DMS79 treated with DMSO at 0.1 percent for 48 hours (cell line): ENCODE data around the gene TSSC4.
"Not testable (repeated sequence)": the region's sequence is repeated elsewhere in the genome, so short reads cannot be mapped to it uniquely, and the experiment has no call there.

Experiments used
- DNase-seq: peaks from one replicate; lab custom pipeline; 2025; lab: John Stamatoyannopoulos, UW

The TSSC4 gene

DNA sequence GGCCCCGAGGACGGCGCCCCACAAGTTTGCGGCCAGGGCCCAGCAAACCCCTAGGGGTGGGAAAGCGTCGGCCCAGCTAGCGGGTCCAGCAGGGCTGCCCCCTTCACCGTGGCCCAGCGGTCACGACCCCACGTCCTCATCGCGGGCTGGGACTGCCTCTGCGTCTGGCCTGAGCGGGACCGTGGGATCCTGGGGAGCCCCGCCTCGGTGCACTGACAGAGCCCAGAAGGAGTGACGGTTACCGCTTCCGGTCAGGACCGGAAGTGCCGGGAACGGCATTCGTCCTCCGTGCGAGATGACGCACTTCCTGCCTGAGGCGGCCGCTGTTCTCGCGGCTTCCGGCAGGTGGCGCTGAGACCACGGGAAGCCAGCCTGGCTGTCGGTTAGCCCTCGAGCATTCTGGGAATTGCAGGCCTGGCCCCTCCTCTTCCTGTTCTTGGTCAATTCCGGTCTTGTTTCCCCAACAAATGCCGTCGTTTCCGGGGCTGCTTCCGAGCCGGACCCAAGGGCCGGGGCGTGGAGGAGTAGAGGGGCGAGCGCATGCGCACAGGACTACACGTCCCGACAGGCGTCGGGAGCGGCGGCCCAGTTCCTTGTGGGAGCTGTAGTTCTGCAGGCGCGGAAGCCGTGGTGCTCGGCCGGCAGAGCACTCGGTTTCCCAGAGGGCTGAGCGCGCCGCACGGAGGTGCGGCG is at the start of gene TSSC4:
Gene TSSC4, plus strand, starts transcription at position 682 of the 693 bp plus-strand sequence. CDS start 1,884 bp downstream, outside the sequence.
- peak; percentile 89 for DNase-seq

DNA sequence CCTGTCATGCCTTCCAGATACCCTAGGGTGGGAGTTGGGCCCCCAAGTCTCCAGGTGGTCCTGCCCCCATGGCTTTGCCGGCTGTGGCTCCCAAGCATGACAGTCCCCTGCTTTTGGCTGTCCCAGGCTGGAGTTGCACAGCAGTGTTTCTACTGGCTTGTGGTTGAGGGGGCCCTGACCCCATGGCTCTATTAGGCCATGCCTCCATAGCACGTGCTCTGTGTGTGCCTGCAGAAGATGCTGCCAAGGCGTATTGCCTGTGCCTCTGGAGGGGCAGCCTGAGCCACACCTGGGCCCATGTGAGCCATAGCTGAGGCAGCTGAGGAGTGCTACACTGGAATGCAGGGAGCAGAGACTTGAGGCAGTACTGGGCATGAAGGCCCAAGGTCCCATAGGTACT is 48.8 kb upstream of the TSSC4 start:
- DNase-seq = no peak

DNA sequence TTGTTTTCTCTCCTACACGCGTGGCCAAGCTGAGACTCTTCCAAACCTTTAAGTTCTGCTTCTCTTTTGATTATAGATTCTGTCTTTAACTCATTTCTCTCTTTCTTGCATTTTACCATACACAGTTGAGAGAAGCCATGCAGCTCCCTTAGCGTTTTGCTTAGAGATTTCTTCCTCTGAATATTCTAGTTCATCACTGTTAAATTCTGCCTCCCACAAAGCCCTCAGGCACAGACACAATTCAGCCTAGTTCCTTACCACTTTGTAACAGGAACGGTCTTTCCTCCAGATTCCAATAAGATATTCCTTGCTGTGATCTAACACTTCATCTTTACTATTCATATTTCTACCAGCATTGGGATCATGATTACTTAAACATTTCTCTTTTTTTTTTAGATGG is 48.1 kb upstream of the TSSC4 start:
- no peak for DNase-seq

DNA sequence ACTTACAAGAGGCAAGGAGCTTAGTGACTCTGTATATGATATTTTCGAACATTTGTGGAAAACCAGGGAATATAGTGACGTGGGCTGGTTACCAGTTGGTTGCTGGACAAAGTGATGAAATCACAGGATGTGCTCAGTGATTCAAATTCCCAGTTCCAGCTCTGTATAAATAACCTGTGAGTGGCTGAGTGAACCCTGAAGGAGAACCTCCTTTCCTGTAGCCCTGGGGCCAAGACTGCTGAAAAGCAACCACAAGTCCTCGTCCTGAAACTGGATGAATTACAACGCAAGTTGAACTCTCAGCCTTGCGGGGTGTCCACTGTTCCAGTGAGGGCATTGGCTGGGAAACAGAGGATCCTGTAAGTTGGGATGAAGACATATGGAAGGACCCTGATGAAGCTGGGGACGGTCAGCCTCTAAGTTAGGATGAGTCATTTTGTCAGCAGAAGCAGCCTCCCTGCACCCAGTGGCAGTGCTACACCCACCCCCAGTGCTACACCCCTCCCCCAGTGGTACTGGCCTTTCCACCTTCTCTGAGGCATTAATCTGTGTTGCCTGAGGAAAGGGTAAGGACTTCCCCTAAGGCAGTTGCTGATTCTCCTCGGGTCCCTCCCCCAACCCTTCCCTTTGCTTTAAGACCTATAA is 45.4 kb upstream of the TSSC4 start:
- DNase-seq = no peak

DNA sequence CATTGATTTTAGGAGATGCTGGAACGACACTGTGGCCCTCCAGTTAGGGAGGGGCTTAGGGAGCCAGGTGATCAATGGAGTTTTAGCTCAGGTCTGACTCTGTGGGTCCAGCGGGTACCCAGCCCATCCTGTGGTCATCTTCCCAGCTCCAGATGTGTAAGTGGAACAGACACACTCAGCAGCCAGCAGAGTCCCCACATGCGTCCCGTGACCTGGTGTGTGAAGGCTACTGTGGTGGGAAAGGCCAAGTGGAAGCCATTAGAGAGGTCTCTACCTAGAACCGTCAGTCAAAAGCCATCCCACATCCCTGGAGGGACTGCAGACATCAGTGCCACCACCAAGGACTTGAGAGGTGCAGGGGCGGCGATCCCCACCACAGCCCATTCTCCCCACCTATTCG is 43.3 kb upstream of the TSSC4 start:
- no peak for DNase-seq

DNA sequence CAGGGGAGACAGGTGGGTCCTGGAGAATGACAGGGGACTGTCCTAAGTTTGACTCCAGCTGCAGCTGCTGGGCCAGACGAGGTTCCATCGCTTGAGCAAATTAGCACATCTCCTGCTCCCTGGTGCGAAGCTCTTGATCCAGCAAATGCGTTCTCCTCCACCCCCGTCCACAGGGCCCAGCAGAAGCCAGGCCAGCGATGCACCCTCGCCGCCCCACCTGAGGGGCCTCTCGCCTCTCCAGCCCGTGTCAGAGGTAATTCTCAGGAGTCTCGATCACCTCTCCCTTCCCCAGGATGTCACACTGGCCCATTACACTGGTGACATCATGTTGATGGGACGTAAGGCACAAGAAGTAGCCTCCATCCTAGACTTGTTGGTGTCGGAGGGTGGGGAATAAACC is 42.9 kb upstream of the TSSC4 start:
- DNase-seq = not testable (repeated sequence)

DNA sequence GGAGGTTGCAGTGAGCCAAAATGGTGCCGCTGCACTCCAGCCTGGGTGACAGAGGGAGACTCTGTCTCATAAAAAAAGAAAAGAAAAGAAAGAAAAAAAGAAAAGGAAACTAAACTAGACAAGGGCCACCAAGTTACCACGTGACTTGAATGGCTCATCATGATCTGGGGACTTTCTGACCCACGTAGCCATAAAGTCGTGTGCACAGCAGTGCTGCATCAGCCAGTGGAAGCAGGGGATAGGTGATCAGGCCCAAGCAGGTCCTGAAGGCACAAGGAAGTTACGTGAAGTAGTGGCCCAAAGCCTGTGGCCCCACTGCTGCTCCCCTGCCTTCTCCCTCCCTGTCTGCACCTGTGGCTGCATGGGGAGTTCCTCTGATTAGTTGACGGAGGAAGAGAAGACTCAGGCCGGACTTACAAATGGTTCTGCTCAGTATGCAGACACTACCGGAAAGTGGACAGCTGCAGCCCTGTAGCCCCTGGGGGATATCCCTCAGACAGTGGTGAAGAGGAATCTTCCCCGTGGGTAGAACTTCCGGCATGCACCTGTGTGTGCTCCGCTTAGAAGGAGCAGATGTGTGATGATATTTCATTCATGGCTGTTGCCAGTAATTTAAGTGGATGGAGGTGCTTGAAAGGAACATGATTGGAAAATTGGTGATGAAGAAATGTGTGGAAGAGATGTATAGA is 41.7 kb upstream of the TSSC4 start:
- DNase-seq = no peak

DNA sequence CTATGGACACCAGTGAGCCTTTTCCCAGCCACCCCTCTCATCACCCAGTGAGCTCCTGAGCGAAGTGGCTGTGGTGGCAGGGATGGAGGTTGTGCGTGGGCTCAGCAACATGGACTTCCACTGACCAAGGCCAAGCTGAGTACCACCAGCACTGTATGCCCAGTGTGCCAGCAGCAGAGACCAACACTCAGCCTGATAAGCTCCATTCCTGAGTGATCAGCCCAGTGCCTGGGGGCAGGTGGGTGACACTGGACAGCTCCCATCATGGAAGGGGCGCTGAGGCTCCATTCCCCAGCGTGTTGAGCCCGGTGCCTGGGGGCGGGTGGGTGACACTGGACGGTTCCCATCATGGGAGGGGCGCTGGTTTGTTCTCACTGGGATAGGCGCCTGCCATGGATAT is 41.0 kb upstream of the TSSC4 start:
- DNase-seq = no peak

DNA sequence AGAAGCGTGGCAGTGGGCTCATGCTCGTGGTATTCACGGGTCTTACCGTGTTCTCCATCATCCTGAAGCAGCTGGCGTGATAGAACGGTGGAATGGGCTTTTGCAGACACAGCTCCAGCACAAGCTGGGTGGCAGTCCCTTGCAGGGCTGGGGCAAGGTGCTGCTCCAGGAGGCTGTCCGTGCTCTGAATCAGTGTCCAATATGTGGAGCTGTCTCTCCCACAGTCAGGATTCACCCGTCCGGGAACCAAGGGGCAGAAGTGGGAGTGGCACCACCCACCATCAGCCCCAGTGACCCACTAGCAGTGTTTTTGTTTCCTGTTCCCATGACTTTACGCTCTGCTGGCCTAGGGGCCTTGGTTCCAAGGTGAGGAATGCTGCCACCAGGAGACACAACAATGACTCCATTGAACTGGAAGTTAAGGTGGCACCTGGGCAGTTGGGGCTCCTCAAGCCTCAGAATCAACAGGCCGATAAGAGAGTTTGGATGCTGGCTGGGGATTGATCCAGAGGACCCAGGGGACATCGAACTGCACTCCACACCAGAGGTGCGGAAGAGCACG is 40.4 kb upstream of the TSSC4 start:
- no peak for DNase-seq

DNA sequence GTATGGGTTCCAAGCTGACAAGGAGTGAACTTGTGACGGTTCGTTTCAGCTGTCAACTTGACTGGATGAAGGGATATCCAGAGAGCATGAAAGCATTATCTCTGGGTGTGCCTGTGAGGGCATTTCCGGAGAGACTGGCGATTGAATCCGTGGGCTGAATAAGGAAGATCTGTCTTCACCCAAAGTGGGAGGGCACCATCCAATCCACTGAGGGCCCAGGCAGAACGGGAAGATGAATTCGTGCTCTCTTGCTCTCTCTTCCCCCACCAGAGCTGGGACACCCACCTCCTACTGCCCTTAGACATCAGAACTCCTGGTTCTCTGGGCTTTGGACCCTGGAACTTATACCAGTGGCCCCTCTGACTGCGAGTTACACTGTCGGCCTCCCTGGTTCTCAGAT is 39.0 kb upstream of the TSSC4 start:
- no peak for DNase-seq

DNA sequence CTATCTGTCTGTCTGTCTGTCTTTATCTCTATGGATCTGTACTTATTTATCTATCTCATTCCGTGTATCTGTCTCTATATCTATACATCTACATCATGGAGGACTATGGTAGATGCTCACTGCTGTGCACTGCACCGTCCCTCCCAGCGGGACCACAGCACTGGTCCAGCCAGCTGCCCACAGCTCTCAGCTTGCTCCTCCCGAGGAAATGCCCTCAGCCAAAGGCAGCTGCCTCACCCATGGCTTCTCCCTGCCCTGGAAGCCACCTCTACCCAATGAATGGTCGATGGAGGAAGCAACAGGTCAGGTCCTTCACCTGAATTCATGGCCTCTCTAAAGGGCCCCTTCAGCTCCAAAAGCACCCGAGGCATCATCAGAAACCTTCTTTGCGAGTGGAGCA is 38.1 kb upstream of the TSSC4 start:
- no peak for DNase-seq

DNA sequence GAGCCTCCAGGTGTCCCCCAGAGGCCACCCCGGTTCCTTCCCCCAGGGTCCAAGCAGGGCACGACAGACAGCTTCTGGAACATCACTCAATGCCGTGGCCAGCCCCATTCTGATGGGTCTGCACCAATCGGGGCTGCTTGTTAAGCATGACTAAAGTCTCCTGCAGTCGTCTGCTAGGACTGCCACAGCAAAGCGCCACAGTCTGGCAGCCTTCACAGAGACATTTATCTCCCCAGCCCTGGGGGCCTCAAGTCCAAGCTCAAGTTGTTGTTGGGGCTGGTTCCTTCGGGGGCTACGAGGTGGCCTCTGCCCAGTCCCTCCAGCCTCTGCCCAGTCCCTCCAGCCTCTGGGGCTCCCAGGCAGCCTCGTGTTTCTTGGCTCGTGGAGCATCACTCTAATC is 37.4 kb upstream of the TSSC4 start:
- DNase-seq = no peak

DNA sequence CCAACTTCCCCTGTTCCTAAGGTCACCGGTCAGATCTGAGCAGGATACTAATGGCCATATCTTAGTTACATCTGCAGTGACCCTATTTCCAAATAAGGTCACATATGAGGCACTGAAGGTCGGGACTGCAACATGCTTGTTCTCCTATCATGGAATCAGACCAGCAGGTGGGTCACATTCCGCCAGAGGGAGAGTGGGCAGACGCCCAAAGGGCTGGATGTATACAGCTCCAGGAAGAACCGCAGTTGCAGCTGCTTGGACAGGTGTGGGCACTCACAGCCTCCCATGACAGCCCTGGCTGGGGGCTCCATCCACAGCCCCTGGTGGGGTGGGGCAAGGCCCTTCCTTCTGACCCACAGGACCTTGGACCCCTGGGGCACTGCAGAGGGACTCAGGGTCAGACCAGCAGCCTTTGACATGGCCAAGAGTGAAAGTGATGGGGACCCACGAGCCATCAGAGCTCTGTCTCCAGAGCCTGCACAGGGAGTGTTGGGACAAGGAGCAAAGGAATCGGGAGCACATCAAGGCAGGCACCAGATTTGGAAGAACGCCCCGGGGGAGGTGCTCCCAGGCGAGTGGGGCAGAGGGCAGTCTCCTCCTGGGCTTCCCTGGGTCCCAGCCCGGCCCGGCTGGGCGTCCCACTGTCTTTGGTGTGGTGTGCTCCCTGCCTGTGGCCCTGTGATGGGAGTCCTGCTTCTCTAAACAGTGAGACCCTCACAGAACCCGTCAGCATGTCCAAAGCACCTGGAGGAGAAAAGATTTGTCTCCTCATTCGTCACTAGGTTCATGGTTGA is 36.8 kb upstream of the TSSC4 start:
- no peak for DNase-seq

DNA sequence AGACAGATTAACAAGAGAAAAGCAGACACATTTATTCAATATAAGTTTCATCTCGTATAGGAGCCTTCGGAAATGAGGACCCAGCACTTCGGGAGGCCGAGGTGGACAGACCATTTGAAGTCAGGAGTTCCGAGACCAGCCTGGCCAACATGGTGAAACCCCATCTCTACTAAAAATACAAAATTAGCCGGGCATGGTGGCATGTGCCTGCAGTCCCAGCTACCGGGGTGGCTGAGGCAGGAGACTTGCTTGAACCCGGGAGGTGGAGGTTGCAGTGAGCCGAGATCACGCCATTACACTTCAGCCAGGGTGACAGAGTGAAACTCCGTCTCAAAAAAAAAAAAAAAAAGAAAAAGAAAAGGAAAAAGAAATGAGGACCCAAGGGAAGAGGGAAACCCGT is 36.2 kb upstream of the TSSC4 start:
- not testable (repeated sequence) for DNase-seq

DNA sequence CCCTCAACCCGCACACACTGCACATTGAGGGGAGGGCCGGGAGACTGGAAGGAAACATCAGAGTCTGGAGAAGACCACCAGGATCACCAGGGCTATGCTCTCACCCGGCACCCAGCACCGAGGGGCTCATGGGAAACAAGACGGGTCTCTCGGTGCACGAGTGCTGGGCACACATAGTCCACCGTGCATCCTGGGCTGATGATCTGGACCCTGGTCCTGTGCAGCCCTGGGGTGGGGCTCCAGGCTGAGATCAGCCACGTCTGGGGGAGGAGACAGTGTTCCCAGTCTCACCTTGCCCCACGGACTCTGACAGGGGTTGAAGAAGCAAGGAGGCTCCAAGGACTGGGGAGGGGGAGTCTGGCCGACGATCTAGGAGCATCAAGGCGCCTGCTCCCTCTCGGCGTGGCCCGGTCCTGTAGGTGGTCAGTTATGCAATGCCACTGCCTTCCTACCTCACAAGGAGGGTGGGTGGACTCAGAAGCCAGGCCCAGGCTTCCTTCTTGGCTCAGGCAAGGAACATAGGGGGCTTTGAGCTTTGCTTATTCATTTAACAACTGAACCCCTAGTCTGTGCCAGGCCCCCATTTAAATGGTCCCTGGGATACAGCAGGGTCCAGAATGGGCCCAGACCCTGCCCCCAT is 34.9 kb upstream of the TSSC4 start:
- DNase-seq = no peak

DNA sequence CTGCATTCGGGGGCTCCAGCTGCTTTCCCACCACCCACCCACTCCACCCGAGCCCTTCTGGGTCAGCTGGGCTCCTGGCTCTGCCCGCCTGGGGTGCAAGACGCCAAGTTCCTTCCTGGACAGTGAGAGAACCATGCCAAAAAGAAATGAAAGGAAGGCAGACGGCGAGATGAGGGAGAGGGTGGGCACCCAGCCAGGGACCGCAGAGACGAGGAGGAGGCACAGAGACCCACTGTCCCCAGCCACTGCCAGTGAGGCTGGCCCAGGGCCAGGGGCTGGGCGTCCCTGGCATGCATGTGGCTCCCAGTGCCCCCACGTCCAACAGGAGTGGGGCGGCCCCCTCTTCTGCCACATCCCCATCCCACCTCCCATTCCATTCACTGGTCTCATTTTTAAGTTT is 34.3 kb upstream of the TSSC4 start:
- DNase-seq = peak; percentile 29

DNA sequence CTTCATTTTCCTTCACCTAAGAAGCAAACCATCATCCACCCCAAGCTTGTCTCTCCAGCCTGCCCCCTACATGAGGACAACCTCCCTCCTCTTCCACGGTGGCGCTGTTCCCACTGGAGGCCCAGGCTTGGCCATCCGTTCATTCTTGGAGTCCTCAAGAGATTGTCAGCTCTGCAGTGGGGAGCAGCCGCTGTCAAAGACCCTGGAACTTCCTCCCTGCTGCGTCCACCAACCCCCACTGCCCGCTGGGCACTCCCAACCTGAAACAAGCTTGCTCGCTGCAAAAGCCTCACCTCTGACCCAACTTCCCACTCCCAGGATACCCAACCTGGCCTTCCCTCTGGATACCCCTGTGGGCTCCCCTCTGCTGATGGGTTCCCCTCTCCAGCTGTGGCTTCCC is 33.8 kb upstream of the TSSC4 start:
- DNase-seq = no peak

DNA sequence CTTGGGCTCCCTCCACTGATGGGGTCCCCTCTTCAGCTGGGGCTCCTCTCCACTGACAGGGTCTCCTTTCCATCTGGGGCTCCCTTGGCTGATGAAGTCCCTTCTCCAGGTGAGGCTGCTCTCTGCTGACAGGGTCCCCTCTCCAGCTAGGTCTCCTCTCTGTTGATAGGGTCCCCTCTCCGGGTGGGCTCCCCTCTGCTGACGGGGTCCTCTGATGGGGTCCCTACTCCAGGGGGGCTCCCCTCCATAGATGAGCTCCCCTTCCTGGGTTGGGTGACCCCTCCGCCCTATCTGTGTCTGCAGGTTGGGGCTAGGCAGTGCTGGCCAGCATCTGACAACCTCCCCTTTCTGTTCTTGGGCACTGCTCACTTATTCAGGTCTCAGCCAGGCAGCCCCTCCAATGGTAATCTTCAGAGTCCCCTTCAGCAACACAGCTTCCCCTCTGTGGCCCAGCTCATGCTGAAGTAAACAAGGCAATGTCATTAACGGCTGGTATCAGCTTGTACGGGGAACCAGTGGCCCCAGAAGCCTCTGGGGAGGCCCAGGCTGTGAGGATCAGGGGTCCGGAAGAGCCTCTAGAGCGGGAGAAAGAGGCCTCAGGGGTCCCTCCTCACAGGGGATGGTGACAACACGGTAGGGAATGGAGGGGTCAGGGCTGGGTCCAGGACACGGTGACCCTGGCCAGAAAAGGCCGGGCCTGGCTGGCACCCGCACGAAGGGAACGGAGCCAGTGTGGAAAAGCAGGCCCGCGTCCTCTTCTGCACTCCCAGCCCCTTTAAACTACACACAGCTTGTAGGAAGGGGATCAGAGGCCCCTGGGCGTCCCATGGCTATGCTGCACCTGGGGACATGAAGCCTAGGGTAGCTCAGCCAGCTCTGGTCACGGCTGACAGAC is 33.0 kb upstream of the TSSC4 start:
- DNase-seq = no peak

DNA sequence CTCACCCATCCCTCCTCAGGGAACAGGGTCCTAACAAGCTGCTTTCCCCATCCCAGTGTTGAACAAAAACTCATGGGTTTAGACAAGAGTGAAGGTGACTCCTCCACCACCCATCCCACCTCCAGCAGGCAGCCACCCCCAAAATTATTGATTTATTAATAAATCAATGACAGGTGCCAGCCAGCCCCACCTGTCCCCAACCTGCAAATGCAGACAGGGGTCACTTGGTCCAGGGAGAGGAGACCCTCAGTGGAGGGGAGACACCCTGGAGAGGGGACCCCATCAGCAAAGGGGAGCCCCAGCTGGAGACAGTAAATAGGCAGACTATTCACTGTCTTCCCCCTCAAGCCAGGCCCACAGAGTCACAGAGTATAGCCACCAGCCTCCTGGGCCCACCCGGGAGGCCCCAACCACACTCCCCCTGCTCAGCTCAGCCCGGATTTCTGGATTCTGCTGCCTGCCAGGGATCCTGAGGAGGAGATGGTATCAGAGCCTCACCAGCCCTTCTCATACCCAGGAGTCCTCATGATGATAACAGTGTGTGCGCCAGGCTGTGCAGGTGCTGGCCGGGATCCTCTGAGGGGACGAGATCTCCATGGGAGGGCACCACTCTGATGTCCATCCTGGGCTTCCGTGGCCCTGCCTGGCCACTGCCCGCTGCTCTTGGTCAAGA is 32.2 kb upstream of the TSSC4 start:
- DNase-seq = no peak

DNA sequence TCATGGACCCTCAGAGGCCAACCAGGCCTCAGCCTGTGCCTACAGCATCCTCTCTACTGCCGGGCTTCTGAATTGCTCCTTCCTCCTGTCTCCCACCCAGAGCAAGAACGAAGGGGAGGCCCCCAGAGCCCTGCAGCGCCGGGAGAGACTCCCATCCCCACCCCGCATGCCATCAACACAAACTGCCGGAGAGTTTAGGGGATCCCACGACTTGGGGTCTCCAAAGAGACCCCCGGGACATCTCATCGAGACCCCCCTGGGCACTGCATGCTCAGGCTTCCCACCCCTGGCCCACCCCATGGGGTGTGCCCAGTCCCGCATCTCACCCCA is 31.7 kb upstream of the TSSC4 start:
- DNase-seq = no peak
